ENCODE data around the gene PLCL1.
"Not testable (repeated sequence)": the region's sequence is repeated elsewhere in the genome, so short reads cannot be mapped to it uniquely, and the experiment has no call there.

The PLCL1 gene

DNA sequence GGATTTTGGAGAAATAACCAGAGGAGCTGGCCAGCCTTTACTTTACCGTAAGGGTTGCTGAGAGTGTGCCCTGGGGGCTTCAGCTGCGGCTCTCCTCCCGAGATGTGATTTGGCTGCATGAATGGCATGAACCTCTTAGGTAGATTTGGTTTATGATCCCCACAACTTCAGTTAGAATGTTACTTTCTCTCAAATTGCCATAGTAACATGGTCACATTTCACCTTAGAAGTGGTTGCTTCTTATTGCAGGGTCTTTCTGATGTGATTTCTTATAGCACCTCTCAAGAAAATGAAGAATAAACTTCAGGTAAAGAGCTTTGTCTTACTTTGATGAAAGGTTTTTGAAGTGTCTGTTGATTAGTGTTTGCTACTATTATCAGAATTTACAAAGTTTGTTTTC, 5.6 kb downstream of the PLCL1 start:
- no peak for DNase-seq

DNA sequence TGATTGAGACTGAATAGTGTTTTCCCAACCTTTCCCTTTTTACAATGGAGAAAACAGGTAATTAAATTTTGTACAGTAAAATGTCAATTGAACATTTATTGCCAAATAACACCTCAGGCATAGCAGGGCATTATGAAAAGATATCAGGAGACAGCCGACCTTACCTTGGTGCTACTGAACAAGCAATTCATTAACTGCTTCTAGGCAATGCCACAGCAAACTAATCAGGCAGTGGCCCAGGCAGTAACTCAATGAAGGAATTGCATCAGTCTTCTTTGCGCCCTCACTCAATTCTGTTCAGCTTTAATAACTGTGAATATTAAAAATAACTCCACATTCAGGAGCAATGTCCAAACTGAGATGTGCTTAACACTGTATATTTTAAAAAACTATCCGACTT, 6.1 kb downstream of the PLCL1 start:
- DNase-seq = no peak

DNA sequence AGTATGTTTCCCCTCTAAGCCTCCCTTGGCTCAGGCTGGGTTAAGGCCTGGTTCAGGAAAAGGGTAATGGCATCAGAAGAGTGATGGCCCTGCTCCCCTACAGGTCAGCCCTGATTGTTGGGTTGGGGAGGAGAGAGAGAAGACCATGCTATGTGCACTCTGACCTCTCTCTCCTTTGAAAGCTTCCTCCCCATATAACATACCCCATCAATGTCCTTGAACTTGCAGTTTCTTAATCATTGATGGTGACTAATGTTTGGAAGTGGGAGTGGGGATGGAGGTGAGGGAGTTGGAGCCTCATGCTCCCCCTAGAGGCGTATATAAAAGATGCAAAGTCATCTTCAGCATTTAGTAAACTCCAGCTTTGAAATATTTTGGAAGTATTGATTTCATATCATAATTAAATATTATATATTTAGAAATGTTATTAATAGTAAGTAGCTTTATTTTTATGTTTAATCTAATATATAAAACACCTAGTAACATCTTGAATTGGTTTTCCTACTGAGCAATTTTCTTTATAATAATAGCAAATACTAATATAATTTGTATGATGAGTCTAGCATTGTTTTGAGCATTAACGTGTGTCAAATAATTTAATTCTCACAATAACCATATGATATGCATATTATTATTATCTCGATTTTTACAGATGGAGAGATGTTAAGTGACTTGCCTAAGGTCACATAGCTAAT, 8.8 kb downstream of the PLCL1 start:
- DNase-seq = peak; percentile 60

DNA sequence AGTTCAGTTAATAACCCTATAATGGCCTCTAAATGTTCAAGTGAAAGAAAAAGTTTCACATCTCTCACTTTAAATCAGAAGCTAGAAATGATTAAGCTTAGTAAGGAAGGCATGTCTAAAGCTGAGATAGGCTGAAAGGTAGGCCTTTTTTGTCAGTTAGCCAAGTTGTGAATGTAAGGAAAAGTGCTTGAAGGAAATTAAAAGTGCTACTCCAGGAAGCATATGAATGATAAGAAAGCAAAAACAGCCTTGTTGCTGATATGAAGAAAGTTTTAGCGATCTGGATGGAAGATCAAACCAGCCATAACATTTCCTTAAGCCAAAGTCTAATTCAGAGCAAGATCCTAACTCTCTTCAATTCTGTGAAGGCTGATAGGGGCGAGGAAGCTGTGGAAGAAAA, 10.1 kb downstream of the PLCL1 start:
- no peak for DNase-seq

DNA sequence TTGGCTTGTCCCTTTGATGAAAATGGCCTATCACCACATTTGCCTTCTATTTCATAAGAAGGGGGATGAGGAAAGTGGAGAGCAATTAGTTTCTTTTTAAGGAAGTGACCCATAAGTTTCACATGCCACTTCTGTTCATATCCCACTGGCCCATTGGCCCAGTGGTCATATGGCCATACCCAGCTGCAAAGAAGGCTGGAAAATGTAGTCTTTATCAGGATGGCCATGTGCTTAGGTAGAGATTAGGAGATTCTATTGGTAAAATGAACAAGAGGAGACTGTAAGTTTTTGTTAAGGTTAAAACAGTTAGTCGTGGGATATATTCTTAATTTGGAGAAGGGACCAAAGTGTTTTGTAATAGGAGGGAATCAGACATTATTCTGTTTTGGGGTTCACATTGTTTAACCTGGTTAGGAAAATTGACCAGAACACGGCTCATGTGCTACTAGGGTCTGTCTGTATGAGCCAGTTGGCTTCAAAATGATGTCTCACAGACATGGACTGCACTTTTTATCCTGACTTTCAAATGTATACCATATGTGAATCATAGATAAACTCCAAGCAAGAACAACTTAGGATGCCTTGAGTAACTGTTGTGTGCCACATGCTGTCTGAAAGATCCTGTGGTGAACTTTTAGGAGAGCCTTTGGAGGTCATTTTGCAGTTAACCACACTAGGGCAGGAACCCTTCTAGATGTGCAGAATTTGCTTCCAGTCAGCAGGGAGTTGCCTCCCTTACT, 17.3 kb downstream of the PLCL1 start:
- no peak for DNase-seq

DNA sequence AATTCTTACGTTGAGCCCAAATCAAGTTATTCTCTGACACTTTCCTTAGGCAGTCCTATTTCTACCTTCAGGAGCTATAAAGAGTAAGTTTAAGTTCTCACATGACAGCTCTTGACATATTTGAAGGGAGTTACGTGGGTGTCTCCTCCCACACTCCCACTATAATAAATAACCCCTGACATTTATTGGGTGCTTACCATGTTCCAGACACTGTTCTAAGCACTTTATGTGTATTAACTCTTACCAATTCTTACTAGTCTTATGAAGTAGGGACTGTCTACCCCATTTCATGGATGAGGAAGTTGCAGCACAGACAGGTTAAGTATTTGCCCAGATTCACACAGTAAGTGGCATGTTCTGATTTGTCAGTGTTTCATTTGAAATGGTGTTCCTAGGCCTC, 17.9 kb downstream of the PLCL1 start:
- no peak for DNase-seq

DNA sequence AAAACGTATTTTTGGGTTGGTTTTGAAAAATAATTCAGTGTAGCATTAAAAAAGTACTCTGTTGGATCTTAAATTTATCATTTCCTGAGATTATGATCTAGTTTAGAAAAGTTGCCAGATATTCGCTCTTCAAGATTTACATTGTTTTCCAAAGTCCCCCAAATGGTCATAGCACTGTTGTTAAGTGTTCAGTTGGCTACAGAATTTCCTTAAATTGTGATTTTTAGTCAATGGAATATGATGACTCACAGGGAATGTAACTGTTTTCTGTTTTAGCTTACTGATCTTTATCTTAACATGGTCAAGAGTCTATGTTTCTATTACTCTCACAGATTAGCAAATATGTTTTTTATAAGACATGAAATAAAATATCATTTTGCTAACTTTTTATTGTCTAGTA, 23.2 kb downstream of the PLCL1 start:
- DNase-seq = peak; percentile 59

DNA sequence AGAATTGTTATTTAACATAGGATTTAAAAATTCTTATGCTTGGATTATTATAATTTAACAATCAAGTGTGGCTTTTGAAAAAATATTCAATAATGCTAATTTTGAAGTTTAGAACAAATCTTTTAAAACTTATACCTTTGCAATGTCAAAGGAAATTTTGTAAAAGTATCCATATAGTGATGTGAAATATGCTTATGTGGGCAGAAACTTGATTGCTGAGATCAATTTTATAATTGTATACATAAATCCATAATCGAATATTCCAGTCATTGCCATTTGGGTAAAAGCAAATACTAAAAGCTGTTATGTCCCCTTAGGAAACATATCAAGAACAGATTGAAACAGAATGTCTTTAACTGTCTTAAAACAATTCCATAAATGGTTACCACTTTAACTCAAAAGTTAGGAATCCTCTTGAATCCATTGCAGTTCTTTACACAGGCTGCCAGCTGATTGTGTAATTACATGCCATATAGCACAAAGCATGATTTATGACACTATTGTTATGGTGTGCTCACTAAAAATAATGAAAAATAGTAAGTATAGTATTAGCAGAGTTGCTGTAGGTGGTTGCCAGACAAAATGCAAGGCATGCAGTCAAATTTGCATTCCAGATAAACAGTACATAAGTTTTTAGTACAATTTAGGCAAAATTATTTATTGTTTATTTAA, 24.2 kb downstream of the PLCL1 start:
- peak; percentile 57 for DNase-seq

DNA sequence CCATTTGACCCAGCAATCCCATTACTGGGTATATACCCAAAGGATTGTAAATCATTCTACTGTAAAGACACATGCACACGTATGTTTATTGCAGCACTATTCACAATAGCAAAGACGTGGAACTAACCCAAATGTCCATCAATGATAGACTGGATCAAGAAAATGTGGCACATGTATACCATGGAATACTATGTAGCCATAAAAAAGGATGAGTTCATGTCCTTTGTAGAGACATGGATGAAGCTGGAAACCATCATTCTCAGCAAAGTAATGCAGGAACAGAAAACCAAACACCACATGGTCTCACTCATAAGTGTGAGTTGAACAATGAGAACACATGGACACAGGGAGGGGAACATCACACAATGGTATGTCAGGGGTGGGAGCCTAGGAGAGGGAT, 30.4 kb downstream of the PLCL1 start:
- DNase-seq = not testable (repeated sequence)

DNA sequence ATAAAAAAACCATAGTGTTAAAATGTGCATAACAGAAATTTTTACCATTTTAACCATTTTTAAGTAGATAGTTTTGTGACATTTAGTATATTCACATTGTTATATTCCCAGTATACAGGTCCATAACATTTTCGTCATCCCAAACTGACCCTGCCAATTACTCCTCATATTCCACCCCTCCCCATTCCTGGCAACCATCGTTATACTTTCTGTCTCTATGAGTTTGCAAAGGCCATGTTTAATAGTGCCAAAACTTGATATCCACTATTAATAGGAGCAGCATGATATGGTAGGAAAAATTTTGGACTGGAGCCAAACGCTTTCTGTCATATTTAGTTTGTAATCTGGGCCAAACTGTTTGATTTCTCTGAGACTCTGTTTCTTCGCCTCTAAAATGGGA, 30.9 kb downstream of the PLCL1 start:
- no peak for DNase-seq

DNA sequence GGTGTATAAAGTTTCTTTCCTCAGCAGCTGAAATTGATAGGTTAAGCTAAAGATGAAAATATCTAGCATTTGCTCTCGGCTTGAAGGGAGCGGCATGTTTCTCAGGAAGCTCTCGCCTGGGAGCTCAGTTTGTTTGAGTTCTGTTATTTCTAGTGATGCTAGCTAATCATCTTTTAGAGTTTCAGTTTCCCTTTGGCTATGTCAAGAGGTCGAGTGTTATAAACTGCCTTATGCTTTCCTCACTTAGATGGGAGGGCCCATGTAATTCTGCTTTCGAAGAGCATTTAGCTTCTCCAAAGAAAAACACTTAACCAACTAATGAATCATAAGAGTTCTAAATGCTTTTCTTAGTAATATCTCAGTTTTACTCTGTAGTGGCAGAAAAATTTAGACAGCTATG, 33.6 kb downstream of the PLCL1 start:
- peak; percentile 41 for DNase-seq

DNA sequence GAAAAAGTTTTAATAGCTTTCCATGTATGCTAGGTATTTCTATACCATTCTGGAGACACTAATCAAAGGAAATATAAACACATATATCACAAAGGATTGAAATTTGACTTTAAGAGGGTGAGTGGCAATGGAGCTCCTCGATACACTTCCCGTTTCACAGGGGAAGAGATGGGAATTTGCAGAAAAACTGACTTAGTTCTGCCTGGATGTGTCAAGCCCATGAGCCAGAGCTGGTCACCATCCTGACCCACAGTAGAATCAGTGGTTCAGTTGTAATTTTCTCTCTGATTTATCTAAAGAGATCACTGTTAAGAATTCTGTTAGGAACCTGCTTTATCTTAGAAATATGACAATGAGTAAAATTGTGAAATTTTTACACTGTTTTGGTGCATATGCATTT, 34.2 kb downstream of the PLCL1 start:
- no peak for DNase-seq

DNA sequence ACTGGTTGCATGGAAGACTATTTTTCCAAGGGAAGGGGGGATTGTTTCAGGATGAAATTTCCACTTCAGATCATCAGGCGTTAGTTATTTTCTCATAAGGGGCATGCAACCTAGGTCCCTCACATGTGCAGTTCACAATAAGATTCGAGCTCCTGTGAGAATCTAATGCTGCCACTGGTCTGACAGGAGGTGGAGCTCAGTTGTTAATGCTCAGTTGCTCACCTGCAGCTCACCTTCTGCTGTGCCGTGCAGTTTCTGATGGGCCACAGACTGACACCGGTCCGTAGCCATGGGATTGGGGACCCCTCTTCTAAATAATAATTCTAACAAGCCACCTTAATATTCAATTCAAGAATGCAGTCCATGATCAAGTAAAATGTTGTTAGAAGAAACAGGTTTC, 34.9 kb downstream of the PLCL1 start:
- no peak for DNase-seq

DNA sequence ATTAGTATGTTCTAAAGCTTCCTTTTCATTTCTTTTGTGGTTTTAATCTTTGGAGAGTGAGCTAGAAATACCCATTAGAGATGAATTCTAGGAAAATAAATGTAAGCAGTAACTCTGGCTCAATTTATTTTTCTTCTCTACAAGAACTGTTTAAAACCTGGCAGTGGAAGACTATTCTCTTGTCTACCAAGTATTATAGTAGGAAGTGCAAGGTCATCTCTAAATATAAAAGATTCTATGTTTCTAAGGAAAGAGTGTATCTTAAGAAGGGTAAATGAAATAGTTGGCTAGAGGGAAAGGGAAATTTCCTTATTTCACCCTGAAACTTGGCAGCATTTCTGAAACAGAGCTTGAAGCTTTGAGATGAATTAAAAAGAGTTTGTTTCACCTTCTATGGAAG, 35.5 kb downstream of the PLCL1 start:
- DNase-seq = no peak

DNA sequence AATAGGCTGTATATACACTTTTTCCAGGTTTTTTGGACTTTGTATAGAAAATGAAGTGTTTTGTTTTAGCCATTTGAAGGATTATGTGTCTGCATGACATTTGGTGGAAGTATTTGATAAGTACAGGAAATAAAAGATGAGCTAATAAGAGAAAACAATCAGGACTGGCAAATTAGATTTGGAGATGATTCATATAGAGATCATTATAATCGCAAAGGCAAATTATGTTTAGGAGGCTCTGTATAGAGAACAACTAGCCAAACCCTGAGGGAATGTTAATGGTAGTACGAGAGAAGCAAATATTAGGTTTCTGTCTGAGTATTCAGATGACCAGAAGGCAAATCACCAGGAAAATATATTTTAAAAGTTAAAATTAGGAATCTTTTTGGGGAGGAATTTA, 41.7 kb downstream of the PLCL1 start:
- DNase-seq = peak; percentile 40

DNA sequence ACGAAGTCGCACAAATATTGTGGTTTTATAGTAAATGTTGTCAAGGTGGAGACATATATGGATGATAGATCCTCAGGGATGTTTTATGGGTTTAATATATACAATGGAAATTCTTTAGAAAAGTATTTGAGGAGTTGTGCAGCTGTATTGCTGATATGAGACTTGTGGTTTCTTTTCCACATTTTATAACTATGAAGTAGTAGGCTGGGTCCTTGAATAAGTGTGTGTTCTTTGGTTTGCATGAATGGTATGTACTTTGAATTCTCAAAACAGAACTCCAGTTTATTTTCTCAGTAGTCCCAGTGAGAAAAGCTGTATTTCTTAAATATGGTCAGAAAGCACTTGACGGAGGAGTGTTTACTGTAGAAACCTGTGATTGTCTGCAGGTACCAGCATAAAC, 42.4 kb downstream of the PLCL1 start:
- peak; percentile 71 for DNase-seq

DNA sequence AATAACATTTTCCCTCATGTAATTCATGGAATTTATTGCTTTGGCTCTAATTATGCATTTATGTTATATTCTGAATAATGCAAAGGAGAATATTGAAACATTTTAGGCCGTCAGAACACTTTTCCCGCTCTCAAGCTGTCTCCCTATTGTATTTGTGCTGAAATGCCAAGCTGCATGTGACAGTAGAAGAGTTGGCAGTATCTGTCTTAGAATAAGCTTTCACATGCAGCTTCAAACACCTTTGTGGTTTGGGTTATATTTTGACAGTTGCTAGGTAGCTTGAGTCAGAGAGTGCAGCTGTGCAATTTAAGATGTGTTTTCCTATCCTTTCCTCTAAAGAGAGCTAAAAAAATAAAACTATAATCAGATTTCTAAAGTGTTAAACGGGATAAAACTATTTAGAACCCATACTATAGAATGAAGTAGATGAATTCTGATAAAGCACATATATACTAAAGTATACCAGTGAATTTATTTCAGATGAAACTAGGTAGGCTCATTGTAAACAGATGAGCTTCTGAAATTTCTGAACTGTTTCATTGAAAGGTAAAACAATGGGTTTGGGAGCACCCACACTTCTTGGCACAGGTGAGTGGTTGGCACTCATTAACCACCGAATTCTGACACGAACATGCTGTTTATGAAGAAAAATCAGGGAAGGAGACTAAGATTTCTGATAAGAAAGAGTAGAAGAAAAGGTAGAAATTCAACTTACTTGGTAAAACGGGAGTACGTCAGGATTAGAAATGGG, 43.4 kb downstream of the PLCL1 start:
- DNase-seq = no peak

DNA sequence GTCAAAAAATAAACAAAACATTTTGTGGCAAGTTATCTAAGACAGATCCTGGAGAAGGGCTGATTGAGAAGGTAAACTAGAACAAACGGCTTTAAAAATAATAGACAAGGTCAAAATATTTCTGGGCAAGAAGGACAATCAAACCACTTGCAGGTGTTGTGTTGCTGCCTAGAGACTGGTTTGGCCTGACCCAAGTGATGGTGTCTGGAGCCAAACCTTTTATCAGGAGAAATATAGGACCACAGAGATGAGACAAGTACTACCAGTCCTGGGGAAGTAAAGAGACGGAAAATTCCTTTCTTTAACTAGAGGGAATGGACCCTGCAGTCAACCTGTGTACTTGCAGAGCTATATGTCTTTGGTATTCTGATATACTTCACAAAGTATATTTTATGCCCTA, 44.2 kb downstream of the PLCL1 start:
- no peak for DNase-seq

DNA sequence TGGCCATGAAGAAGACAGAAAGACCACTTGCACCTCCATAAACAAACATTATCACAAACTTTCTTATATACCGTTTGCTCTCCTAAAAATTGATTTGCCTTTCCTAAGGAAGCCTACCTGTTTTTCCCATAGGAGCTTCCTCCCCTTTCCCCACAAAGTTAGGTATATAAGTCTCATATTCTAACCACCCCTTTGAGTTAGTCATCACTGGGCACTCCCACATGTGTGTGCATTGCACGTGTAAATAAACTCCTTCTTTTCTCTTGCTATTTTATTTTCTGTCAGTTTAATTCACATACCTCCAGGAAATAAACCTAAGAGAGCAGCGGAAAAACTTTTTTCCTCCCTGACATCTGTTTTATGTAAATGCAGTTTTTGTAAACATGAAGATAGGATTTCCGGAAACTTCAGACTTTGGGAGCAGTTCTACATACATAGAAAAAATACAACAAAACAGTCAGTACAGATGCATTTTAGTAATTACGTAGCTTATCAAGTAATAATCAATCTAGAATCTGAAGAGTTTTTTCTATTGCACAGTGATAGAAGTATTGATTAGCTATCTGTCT, 46.6 kb downstream of the PLCL1 start:
- no peak for DNase-seq

DNA sequence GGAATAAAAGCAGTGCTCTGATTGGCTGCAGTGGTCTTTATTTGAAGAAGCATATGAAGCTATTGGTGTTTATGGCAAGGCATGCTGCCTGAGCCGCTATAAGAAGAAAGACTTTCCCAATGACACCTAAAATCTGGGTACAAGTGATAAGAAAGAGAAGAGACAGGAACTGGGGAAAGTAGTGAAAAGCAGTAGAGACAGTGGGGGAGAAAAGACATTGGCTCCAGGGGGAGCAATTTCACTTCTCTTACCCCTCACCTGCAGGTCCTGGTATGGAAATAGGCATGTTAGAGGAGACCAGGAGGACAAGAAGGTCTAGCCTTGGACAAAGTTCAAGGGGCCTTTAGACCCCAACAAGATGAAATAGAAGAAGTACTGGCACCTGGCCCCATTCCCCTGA, 47.1 kb downstream of the PLCL1 start:
- no peak for DNase-seq

DNA sequence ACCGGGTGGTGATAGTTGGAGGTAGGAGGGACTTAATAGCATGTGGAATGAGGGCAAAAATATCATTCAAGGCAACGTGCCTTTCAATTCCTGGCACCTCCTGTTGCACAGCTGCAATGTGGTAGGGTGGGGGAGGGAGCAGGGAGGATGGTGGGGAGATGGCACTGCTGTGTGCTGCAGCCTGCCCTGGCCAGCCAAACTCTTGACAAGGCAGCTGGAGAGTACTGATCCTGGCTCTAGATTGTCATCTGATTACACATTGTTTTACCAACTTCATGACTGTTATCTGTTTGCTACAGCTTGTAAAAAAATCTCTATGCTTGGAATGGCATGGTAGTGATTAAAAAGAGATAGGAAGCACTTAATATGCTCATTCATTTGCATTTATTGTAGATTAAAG, 47.7 kb downstream of the PLCL1 start:
- no peak for DNase-seq

DNA sequence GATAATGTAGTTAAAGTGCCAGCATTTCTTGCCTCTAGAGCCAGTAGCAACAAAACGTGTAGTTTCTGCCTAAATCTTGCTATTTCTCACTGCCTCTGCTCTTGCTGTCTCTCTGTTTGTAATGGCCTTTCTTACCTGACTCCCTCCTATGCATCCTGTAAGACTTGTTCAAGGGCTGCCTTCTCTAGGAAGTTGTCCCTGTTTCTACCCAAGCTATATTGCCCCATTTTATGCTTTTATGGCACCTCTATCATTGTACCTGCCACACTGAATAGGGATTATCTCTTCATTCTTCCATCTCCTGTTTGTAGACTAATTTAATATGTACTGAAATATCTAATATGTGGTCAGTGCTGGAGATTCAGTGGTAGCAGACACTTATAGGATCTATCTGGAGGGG, 49.2 kb downstream of the PLCL1 start:
- no peak for DNase-seq

Measured in fibroblast of skin of back (primary cell).